Chondrocyte (in vitro differentiated cells): Measurements from ENCODE around the gene PRMT3. TPM values are rescaled to one million over a fixed set of nuclear protein-coding genes. Genes with fewer than 3 reads are reported as not detected.

Source experiments
- DNase-seq: peaks from one replicate; pipeline ENCODE4 v3.0.0; 2021; ENCODE audit warnings: mixed read lengths, low spot score
- H3K27ac Mint-ChIP-seq: one replicate; pipeline ENCODE4 v1.8.0; 2021; ENCODE audit warnings: mild to moderate bottlenecking, moderate library complexity, mixed read lengths; ENCODE audit not compliant: unreplicated experiment
- H3K27me3 Mint-ChIP-seq: 2 replicates; pipeline ENCODE4 v1.8.0; 2021; ENCODE audit warnings: low read depth, mixed read lengths
- H3K36me3 Mint-ChIP-seq: 2 replicates; pipeline ENCODE4 v1.8.0; 2021; ENCODE audit warnings: low read depth, mixed read lengths
- H3K4me1 Mint-ChIP-seq: 2 replicates; pipeline ENCODE4 v1.8.0; 2021; ENCODE audit warnings: low read depth, mild to moderate bottlenecking, mixed read lengths
- H3K4me3 Mint-ChIP-seq: one replicate; pipeline ENCODE4 v1.8.0; 2021; ENCODE audit warnings: mild to moderate bottlenecking, moderate library complexity, mixed read lengths; ENCODE audit not compliant: unreplicated experiment
- H3K9me3 Mint-ChIP-seq: 2 replicates; pipeline ENCODE4 v1.8.0; 2021; ENCODE audit warnings: low read depth, mixed read lengths
- total RNA-seq: library from RNA; stranded (reverse); gene quantifications from 3 replicates; pipeline ENCODE4 v1.2.1, GENCODE V29; 2021
- TF ChIP-seq, protein P1 (sequence below): fragments of 200-600 bp; sonication (generic); IDR thresholded peaks from 2 replicates; pipeline ENCODE4 v1.5.0; 2021; ENCODE audit warnings: antibody characterized with exemption, mild to moderate bottlenecking, moderate library complexity

Gene PRMT3
- total RNA-seq, 1 donor from 2014 or later = 10.6 TPM

DNA sequence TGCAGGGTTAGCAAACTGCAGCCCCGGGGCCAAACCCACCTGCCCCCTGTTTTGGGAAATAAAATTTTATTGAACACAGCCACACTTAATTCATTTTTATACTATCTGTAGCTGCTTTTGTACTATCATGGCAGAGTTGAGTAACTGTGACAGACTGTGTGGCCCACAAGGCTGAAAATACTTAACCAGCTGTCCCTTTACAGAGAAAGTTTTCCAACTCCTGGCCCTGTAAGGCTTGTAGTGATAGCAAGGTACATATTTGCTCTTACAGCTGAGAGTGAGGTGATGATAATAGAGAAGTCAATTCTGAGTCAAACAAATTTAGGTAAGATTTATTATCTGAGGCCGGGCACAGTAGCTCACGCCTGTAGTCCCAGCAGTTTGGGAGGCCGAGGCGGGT lies 124.5 kb downstream of the PRMT3 start:
- H3K9me3 Mint-ChIP-seq = no peaks in the 10 kb centered on the region
- H3K36me3 Mint-ChIP-seq = peaks cover 2% of the 10 kb centered on the region
- no peak for DNase-seq
- peaks cover 11% of the 10 kb centered on the region for H3K27me3 Mint-ChIP-seq
- TF ChIP-seq, protein P1, sequence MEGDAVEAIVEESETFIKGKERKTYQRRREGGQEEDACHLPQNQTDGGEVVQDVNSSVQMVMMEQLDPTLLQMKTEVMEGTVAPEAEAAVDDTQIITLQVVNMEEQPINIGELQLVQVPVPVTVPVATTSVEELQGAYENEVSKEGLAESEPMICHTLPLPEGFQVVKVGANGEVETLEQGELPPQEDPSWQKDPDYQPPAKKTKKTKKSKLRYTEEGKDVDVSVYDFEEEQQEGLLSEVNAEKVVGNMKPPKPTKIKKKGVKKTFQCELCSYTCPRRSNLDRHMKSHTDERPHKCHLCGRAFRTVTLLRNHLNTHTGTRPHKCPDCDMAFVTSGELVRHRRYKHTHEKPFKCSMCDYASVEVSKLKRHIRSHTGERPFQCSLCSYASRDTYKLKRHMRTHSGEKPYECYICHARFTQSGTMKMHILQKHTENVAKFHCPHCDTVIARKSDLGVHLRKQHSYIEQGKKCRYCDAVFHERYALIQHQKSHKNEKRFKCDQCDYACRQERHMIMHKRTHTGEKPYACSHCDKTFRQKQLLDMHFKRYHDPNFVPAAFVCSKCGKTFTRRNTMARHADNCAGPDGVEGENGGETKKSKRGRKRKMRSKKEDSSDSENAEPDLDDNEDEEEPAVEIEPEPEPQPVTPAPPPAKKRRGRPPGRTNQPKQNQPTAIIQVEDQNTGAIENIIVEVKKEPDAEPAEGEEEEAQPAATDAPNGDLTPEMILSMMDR = no peak
- H3K4me3 Mint-ChIP-seq = no peak overlapping the region
- no peak overlapping the region for H3K27ac Mint-ChIP-seq
- H3K4me1 Mint-ChIP-seq = no peaks in the 10 kb centered on the region

DNA sequence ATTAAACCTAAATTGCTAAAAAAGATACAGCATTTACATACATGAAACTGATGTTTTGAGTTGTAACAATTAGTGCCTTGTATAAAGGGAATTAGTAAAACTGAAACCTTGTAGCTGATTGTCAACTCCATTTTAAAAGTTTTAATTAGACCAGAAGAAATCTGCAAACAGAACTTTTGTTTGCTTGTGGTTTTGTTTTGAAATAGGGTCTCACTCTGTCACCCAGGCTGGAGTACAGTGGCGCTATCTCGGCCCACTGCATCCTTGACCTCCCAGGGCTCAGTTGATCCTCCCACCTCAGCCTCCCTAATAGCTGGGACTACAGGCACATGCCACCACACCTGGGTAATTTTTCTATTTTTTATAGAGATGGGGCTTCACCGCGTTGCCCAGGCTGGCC lies 125.4 kb downstream of the PRMT3 start:
- peaks cover 14% of the 10 kb centered on the region for H3K27me3 Mint-ChIP-seq
- TF ChIP-seq, protein P1 = no peak
- DNase-seq = no peak
- no peaks in the 10 kb centered on the region for H3K36me3 Mint-ChIP-seq
- no peaks in the 10 kb centered on the region for H3K4me1 Mint-ChIP-seq
- no peak overlapping the region for H3K27ac Mint-ChIP-seq
- H3K4me3 Mint-ChIP-seq = no peak overlapping the region
- no peaks in the 10 kb centered on the region for H3K9me3 Mint-ChIP-seq

DNA sequence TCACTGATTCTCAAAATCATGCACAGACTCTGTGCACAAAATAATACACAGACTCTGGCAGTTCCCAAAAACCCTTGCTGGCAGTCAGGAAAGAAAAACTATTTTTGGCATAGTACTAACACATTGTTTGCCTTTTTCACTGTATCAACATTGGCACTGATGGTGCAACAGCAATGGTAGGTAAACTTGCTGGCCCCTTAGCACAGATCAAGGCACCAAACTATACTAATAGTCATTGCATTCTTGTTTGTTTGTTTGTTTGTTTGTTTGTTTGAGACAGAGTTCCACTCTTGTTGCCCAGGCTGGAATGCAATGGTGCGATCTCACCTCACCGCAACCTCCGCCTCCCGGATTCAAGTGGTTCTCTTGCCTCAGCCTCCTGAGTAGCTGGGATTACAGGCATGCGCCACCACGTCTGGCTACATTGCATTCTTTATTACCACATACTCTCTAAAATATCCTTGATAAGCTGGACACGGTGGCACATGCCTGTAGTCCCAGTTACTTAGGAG lies 130.9 kb downstream of the PRMT3 start:
- H3K27ac Mint-ChIP-seq = no peak overlapping the region

DNA sequence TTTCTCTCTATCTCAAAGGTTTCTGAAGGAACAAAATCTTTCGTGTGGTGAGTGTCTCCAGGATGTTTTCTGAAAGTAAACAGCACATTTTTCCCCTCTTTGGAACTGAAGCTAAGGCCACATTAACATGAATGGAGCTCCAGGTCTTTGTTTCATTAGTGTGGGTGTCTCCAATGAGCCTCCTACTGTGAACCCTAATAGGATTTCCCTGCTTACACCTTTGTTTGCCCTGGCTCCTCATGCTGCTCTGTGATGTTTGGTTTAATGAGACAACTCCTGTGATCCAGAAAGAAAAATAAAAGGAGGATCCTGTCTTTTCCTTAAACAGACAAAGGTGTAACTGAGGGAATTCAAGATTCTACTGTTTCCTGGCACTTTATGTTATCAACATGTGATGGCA lies 135.0 kb downstream of the PRMT3 start:
- Mint-ChIP-seq H3K27ac (no peak overlapping the region), H3K9me3 (no peaks in the 10 kb centered on the region), H3K27me3 (peaks cover 16% of the 10 kb centered on the region), H3K4me1 (no peaks in the 10 kb centered on the region), H3K36me3 (no peaks in the 10 kb centered on the region), H3K4me3 (no peak overlapping the region)
- TF ChIP-seq, protein P1 = no peak
- no peak for DNase-seq

More for the DNA sequence above, 130.9 kb downstream of the PRMT3 start:
- DNase-seq = no peak
- H3K4me3 Mint-ChIP-seq = no peak overlapping the region
- no peaks in the 10 kb centered on the region for H3K9me3 Mint-ChIP-seq
- TF ChIP-seq, protein P1 = no peak
- no peaks in the 10 kb centered on the region for H3K4me1 Mint-ChIP-seq
- peaks cover 28% of the 10 kb centered on the region for H3K27me3 Mint-ChIP-seq
- H3K36me3 Mint-ChIP-seq = no peaks in the 10 kb centered on the region

DNA sequence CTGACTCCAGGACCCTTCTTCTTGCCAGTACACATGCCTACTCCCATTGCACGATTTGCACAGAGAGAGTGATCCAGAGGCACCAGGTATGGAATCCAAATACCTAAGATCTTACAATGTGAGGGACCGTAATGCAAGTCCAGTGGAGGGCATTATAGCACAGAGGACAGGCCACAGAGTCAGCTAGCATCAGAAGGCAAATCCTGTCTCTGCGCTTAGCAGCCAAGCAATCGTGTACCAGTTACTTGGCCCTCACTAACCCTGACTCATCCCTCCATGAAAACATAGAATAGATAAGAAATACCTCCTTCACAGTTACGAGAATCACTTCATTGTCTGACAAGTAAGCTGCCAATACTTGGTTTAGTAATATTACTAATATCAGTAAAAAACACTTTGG lies 142.2 kb downstream of the PRMT3 start:
- Mint-ChIP-seq H3K4me1 (no peaks in the 10 kb centered on the region), H3K27me3 (peaks cover 7% of the 10 kb centered on the region), H3K9me3 (no peaks in the 10 kb centered on the region), H3K4me3 (no peak overlapping the region), H3K27ac (no peak overlapping the region), H3K36me3 (no peaks in the 10 kb centered on the region)
- TF ChIP-seq, protein P1 = no peak
- DNase-seq = no peak
